ENCODE results near the gene OST4. TPM values are rescaled to one million over a fixed set of nuclear protein-coding genes. Genes with fewer than 3 reads are reported as not detected.

Gene OST4
- total RNA-seq, 1 donor: 300 TPM

DNA sequence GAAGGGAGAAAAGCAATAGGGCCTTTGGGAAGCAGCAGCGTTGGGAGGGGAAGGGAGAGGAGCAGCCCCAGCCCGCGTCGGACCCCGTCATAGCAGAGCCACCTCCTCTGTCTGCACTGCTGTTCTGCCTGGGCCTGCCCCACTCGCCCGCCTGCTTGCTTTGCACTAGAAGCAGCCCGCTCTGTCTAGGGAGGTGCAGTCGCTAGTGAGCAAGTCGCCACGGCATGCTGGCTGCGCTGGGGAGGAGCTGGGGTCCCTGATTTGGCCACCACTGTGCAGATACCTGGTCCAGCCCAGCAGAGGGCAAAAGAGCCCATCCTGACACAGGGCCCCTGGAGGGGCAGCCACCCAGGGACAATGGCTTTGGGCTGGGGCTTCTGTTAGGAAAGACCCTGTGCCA, 46.6 kb downstream of the OST4 start:
- no peak overlapping the region for H3K4me3 ChIP-seq (ENCODE audit: low read depth, low read length)
- DNase-seq (ENCODE audit: low read depth): no peak
- TF ChIP-seq, protein P1, sequence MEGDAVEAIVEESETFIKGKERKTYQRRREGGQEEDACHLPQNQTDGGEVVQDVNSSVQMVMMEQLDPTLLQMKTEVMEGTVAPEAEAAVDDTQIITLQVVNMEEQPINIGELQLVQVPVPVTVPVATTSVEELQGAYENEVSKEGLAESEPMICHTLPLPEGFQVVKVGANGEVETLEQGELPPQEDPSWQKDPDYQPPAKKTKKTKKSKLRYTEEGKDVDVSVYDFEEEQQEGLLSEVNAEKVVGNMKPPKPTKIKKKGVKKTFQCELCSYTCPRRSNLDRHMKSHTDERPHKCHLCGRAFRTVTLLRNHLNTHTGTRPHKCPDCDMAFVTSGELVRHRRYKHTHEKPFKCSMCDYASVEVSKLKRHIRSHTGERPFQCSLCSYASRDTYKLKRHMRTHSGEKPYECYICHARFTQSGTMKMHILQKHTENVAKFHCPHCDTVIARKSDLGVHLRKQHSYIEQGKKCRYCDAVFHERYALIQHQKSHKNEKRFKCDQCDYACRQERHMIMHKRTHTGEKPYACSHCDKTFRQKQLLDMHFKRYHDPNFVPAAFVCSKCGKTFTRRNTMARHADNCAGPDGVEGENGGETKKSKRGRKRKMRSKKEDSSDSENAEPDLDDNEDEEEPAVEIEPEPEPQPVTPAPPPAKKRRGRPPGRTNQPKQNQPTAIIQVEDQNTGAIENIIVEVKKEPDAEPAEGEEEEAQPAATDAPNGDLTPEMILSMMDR (IDR thresholded peaks at IDR 0.05; ENCODE audit: insufficient read depth, low read length): no peak

DNA sequence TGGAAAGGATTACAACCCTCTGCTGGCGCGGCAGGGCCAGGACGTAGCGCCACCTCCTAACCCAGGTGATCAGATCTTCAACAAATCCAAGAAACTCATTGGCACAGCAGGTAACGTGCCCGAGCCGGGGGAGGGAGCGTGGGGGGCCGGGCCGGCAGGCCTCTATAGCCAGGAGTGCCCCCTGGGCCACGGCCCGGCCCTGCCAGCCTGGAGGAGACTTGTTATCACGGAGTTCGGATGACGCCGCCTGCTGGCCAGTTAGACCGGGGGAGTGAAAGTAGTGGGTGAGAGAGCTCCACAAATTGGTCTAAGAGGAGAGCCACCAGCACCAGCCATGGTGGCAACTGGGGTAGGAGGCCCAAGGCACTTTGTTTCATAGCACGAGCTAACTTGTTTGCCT, 47.3 kb downstream of the OST4 start:
- TF ChIP-seq, protein P1 (IDR thresholded peaks at IDR 0.05; ENCODE audit: insufficient read depth, low read length): no peak

GRCh38 chr2:27023740-27024139, 47.7 kb downstream of the OST4 start:
- no peak for DNase-seq (ENCODE audit: low read depth)
- TF ChIP-seq, protein P1 (IDR thresholded peaks at IDR 0.05; ENCODE audit: insufficient read depth, low read length): no peak
- no peak overlapping the region for H3K4me3 ChIP-seq (ENCODE audit: low read depth, low read length)

More for the DNA sequence above, 47.3 kb downstream of the OST4 start:
- no peak for DNase-seq (ENCODE audit: low read depth)
- H3K4me3 ChIP-seq (ENCODE audit: low read depth, low read length): no peak overlapping the region

DNA sequence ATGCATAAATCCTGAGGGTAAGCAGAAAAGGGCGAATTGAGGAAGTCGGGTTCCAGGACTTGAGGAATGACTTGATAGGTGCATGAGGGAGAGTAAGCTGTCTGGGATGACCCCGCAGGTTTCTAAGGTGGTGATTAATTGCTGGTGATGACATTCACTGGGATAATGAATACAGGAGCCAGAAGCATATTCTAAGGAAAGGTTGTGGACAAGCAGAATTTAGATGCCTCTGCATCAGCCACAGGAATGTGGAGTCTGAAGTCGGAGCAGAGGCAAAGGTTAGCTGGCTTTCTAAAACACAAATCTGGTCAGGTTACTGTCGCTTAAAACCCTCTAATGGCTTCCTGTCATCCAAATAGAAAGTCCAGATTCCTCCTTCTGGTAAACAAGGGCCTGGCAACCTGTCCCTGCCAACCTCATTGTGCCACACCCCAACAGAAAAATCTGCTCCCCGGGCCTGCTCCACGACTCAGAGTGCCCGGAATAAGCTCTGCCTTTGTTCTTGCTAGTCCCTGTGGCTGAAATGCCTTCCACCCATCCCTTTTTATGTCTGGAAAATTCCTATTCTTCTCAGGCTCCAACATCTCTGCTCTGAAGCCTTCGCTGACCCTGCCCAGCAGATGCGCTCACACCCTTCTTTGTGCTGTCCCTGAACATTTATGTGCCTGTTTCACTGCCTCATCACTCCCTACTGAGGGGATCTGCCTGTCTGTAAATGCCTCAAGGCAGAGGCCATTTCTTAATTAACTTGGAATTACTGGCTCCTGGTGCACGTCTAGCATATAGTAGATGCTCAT, 50.0 kb downstream of the OST4 start:
- no peak overlapping the region for H3K4me3 ChIP-seq (ENCODE audit: low read depth, low read length)
- peak; percentile 21 for DNase-seq (ENCODE audit: low read depth)
- TF ChIP-seq, protein P1 (IDR thresholded peaks at IDR 0.05; ENCODE audit: insufficient read depth, low read length): no peak

Other genes starting within 250 kb of the OST4 start
- not detected in 2 replicates for gene DPYSL5, start 223.5 kb downstream of the OST4 start, total RNA-seq (ENCODE audit: low replicate concordance)
- 5.3 and 7.2 TPM in 2 replicates for gene MAPRE3, start 101.0 kb downstream of the OST4 start, total RNA-seq (ENCODE audit: low replicate concordance)
- gene TMEM214, start 38.7 kb downstream of the OST4 start, total RNA-seq (ENCODE audit: low replicate concordance): 10.3 and 71.6 TPM in 2 replicates
- 17.5 and 25.3 TPM in 2 replicates for gene AGBL5, start 20.0 kb downstream of the OST4 start, total RNA-seq (ENCODE audit: low replicate concordance)
- 81.3 and 153 TPM in 2 replicates for gene EMILIN1, start 7.0 kb upstream of the OST4 start, total RNA-seq (ENCODE audit: low replicate concordance)
- 1.7 and 2.3 TPM in 2 replicates for gene KHK, start 15.1 kb upstream of the OST4 start, total RNA-seq (ENCODE audit: low replicate concordance)
- 4.7 and 9.3 TPM in 2 replicates for gene CGREF1, start 47.5 kb upstream of the OST4 start, total RNA-seq (ENCODE audit: low replicate concordance)
- 0.09 TPM in 1 of 2 replicates, not detected in the other for gene ABHD1, start 52.2 kb upstream of the OST4 start, total RNA-seq (ENCODE audit: low replicate concordance)
- gene PREB, start 63.0 kb upstream of the OST4 start, total RNA-seq (ENCODE audit: low replicate concordance): 37.0 and 46.0 TPM in 2 replicates
- gene PRR30, start 67.8 kb upstream of the OST4 start, total RNA-seq (ENCODE audit: low replicate concordance): not detected in 2 replicates
- 2.3 TPM in 1 of 2 replicates, not detected in the other for gene TCF23, start 77.3 kb upstream of the OST4 start, total RNA-seq (ENCODE audit: low replicate concordance)
- gene ATRAID, start 140.4 kb upstream of the OST4 start, total RNA-seq (ENCODE audit: low replicate concordance): 135 and 216 TPM in 2 replicates
- gene SLC5A6, start 140.6 kb upstream of the OST4 start, total RNA-seq (ENCODE audit: low replicate concordance): 12.9 and 20.0 TPM in 2 replicates
- gene CAD, start 145.7 kb upstream of the OST4 start, total RNA-seq (ENCODE audit: low replicate concordance): 28.9 and 35.5 TPM in 2 replicates
- 0.09 and 0.25 TPM in 2 replicates for gene SLC30A3, start 191.4 kb upstream of the OST4 start, total RNA-seq (ENCODE audit: low replicate concordance)
- gene DNAJC5G, start 203.8 kb upstream of the OST4 start, total RNA-seq (ENCODE audit: low replicate concordance): not detected in 2 replicates
- gene TRIM54, start 210.8 kb upstream of the OST4 start, total RNA-seq (ENCODE audit: low replicate concordance): not detected in 2 replicates
- gene UCN, start 236.8 kb upstream of the OST4 start, total RNA-seq (ENCODE audit: low replicate concordance): 0.27 and 1.1 TPM in 2 replicates

Measured in fibroblast of the aortic adventitia (primary cell).